ENCODE measurements around the gene ACSF3. TPM values are rescaled to one million over a fixed set of nuclear protein-coding genes. Genes with fewer than 3 reads are reported as not detected.

Gene ACSF3
- total RNA-seq, 1 donor from 2014 or later, result 14.5 TPM

DNA sequence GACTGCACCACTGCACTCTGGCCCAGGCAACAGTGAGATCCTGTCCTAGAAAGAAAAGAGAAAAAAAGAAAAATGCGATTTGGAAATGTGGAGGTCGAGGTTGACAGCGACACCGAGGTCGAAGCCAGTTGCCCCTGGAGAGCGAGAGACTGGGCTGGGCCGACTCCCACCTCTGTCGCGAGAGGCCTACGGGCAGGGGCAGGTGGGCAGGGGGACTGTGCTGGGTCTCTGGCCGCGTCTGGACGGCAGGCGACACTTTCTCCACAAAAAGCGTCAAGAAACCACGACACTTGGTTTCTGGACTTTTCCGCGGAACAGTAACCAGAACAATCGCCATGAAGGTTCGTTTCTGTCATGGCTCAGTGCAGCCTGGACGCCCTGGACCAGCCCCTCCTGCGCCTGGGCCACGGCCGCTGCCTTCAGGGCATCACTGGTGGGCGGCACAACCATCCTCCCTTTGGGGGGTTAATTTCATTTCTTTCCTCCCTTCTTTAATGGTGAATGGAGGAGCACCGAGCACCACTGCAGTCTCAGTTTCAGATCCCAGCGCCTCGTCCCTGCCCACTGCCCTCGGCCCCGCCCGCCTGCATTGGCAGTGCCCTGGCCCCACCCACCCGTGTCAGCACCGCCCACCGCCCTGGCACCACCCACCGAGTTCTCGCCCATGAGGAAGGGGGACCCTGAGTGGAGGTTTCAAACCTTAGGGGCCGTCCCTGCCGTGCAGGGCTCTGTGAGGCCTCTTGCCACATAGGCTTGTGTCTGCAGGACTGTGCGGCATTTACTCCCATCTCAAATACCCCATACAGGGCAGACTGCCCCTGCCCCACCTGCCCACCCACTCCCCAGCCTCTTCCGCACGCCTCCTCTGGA, 59.4 kb downstream of the ACSF3 start:
- Histone ChIP-seq H4K20me1 (ENCODE audit: low read depth) (no peaks in the 10 kb centered on the region), H3K9ac (no peak overlapping the region), H3K27ac (no peak overlapping the region), H3K4me3 (no peak overlapping the region), H3K9me3 (ENCODE audit: low read depth) (no peaks in the 10 kb centered on the region), H3F3A (ENCODE audit: low read depth) (peaks cover 8% of the 10 kb centered on the region), H3K36me3 (no peaks in the 10 kb centered on the region), H3K27me3 (no peaks in the 10 kb centered on the region), H3K4me2 (no peak overlapping the region), H3K79me2 (ENCODE audit: low read depth) (no peaks in the 10 kb centered on the region), H3K4me1 (no peaks in the 10 kb centered on the region), H2AFZ (replicated peaks) (no peak overlapping the region)
- H3K27ac Mint-ChIP-seq, result no peak overlapping the region
- H3K4me3 Mint-ChIP-seq, result no peak overlapping the region
- no peak for DNase-seq (ENCODE audit: low spot score)
- peaks cover 23% of the 10 kb centered on the region for H3K36me3 Mint-ChIP-seq
- H3K4me1 Mint-ChIP-seq, result no peaks in the 10 kb centered on the region
- peaks cover 2% of the 10 kb centered on the region for H3K9me3 Mint-ChIP-seq
- H3K27me3 Mint-ChIP-seq (ENCODE audit: insufficient read depth, low read depth), result peaks cover 6% of the 10 kb centered on the region
- TF ChIP-seq, protein P1, sequence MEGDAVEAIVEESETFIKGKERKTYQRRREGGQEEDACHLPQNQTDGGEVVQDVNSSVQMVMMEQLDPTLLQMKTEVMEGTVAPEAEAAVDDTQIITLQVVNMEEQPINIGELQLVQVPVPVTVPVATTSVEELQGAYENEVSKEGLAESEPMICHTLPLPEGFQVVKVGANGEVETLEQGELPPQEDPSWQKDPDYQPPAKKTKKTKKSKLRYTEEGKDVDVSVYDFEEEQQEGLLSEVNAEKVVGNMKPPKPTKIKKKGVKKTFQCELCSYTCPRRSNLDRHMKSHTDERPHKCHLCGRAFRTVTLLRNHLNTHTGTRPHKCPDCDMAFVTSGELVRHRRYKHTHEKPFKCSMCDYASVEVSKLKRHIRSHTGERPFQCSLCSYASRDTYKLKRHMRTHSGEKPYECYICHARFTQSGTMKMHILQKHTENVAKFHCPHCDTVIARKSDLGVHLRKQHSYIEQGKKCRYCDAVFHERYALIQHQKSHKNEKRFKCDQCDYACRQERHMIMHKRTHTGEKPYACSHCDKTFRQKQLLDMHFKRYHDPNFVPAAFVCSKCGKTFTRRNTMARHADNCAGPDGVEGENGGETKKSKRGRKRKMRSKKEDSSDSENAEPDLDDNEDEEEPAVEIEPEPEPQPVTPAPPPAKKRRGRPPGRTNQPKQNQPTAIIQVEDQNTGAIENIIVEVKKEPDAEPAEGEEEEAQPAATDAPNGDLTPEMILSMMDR (IDR thresholded peaks at IDR 0.05), result no peak
- no peak for TF ChIP-seq EZH2 (IDR thresholded peaks at IDR 0.05)
- TF ChIP-seq EZH2phosphoT487 (IDR thresholded peaks at IDR 0.05), result no peak

DNA sequence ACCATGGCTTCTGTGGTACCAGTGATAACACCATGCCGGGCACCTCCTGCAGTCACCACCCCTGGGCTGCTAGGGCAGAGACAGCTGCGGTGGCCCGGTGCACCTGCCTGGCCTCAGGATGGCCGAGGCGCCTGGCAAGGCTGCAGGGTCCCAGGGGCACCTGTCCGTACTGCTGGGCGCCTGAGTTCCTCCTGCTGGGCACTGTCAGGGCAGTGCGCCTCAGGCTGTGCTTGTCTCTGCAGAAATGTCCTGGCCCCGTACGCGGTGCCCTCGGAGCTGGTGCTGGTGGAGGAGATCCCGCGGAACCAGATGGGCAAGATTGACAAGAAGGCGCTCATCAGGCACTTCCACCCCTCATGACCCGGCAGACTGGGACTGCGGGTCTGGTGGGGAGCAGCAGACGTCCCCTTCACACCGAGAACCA, 60.2 kb downstream of the ACSF3 start:
- no peaks in the 10 kb centered on the region for H3K9me3 ChIP-seq (ENCODE audit: low read depth)
- DNase-seq (ENCODE audit: low spot score), result no peak
- no peaks in the 10 kb centered on the region for H3K36me3 ChIP-seq
- H3K27me3 ChIP-seq, result no peaks in the 10 kb centered on the region
- no peak overlapping the region for H3K27ac Mint-ChIP-seq
- H3K27me3 Mint-ChIP-seq (ENCODE audit: insufficient read depth, low read depth), result peaks cover 6% of the 10 kb centered on the region
- TF ChIP-seq, protein P1 (IDR thresholded peaks at IDR 0.05), result no peak
- no peak for TF ChIP-seq EZH2 (IDR thresholded peaks at IDR 0.05)
- TF ChIP-seq EZH2phosphoT487 (IDR thresholded peaks at IDR 0.05), result no peak
- no peaks in the 10 kb centered on the region for H3K79me2 ChIP-seq (ENCODE audit: low read depth)
- no peak overlapping the region for H3K27ac ChIP-seq
- H3F3A ChIP-seq (ENCODE audit: low read depth), result peaks cover 16% of the 10 kb centered on the region
- H3K4me1 Mint-ChIP-seq, result no peaks in the 10 kb centered on the region
- H3K9ac ChIP-seq, result no peak overlapping the region
- H3K36me3 Mint-ChIP-seq, result peaks cover 21% of the 10 kb centered on the region
- no peak overlapping the region for H3K4me3 Mint-ChIP-seq
- no peaks in the 10 kb centered on the region for H4K20me1 ChIP-seq (ENCODE audit: low read depth)
- H2AFZ ChIP-seq (replicated peaks), result no peak overlapping the region
- no peak overlapping the region for H3K4me3 ChIP-seq
- H3K4me2 ChIP-seq, result no peak overlapping the region
- H3K9me3 Mint-ChIP-seq, result peaks cover 6% of the 10 kb centered on the region
- no peaks in the 10 kb centered on the region for H3K4me1 ChIP-seq

DNA sequence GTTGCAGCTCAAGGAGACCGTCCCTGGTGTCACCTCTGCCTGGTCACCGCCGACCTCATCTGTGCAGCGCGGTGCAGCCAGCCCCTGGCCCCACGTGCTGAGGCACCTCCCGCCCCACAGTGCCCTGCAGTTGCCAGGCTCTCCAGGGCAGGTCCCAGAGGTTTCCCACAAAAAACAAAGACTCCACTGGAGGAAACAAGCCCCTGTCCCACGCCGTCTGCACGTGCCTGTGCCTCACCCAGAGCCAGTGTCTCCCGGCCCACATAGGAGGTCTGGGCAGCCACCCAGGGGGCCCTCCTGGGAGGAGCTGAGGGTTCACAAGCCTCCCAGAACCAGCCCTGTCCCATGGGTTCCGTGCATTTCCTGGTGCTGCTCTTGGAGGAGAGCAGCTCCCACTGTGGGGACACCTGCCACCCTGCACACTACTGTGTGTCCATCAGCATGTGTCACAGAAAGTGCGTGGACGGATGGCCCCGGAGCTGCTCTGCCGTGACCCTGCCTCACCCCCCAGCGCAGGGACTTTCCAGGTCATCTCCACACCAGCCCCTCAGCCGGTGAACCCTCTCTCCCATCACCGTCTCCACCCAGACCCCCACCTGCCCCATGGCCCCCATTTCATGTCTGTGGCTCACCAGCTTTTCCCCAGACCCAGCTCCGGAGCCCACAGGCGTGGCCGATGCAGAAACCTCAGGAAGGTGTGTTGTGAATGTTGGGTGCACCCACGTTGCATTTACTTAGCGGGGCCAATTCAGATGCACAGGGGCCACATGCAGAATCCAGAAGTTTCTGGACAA, 60.9 kb downstream of the ACSF3 start:
- no peak overlapping the region for H3K27ac ChIP-seq

More for the DNA sequence above, 60.9 kb downstream of the ACSF3 start:
- H3K9me3 ChIP-seq (ENCODE audit: low read depth), result no peaks in the 10 kb centered on the region
- no peaks in the 10 kb centered on the region for H4K20me1 ChIP-seq (ENCODE audit: low read depth)
- H3K4me2 ChIP-seq, result no peak overlapping the region
- no peaks in the 10 kb centered on the region for H3K36me3 ChIP-seq
- Mint-ChIP-seq H3K4me1 (no peaks in the 10 kb centered on the region), H3K4me3 (no peak overlapping the region), H3K36me3 (peaks cover 14% of the 10 kb centered on the region), H3K27ac (no peak overlapping the region), H3K27me3 (ENCODE audit: insufficient read depth, low read depth) (peaks cover 8% of the 10 kb centered on the region), H3K9me3 (peaks cover 6% of the 10 kb centered on the region)
- no peaks in the 10 kb centered on the region for H3K27me3 ChIP-seq
- TF ChIP-seq, protein P1 (IDR thresholded peaks at IDR 0.05), result no peak
- TF ChIP-seq EZH2phosphoT487 (IDR thresholded peaks at IDR 0.05), result no peak
- no peak for TF ChIP-seq EZH2 (IDR thresholded peaks at IDR 0.05)
- DNase-seq (ENCODE audit: low spot score), result no peak
- no peak overlapping the region for H3K9ac ChIP-seq
- H3K4me1 ChIP-seq, result no peaks in the 10 kb centered on the region
- H3K79me2 ChIP-seq (ENCODE audit: low read depth), result no peaks in the 10 kb centered on the region
- H2AFZ ChIP-seq (replicated peaks), result no peak overlapping the region
- H3K4me3 ChIP-seq, result no peak overlapping the region
- H3F3A ChIP-seq (ENCODE audit: low read depth), result peaks cover 17% of the 10 kb centered on the region

All from neural progenitor cell (in vitro differentiated cells).